SK-N-SH (cell line): Measurements from ENCODE around the gene CDH22. TPM values are rescaled to one million over a fixed set of nuclear protein-coding genes. Genes with fewer than 3 reads are reported as not detected.
A peak's percentile ranks its signal among the peaks of the same experiment; 100 is the strongest.

ENCODE experiments used
- CTCF ChIA-PET: fragments of 300-600, 350-600 bp; formaldehyde crosslinking; extraction: SDS; loops from one replicate; lab custom pipeline; 2021; lab: Yijun Ruan, JAX
- POLR2A ChIA-PET: fragments of 350-600 bp; sonication (Branson Sonifier 250); formaldehyde crosslinking; extraction: SDS; loops from one replicate; lab custom pipeline; 2020; ENCODE audit warnings: antibody characterized with exemption, inconsistent platforms; lab: Yijun Ruan, JAX
- DNase-seq: peaks from one replicate; pipeline ENCODE4 v3.0.0; 2012
- H2AFZ ChIP-seq: fragments of 200-600 bp; sonication (generic); 2 replicates; pipeline ENCODE4 v1.8.1; 2016; ENCODE audit warnings: antibody characterized with exemption, mild to moderate bottlenecking, low read depth
- H3F3A ChIP-seq: fragments of 200-600 bp; sonication (generic); replicated peaks from 2 replicates; pipeline ENCODE3; 2016; ENCODE audit warnings: antibody characterized with exemption, mild to moderate bottlenecking; ENCODE audit not compliant: insufficient read depth
- H3K27ac ChIP-seq, 2 experiments: fragments of 200-500 bp in 1 of 2; fragments of 200-600 bp in 1 of 2; sonication (Bioruptor generic) in 1 of 2; sonication (generic), shearing (Covaris generic) in 1 of 2; 2 replicates each; pipeline versions ENCODE4 v1.5.1 to v1.6.1; 2014 to 2016; ENCODE audit warnings: low read depth in 2 of 2, inconsistent platforms in 1 of 2, low read length in 1 of 2, mild to moderate bottlenecking in 1 of 2, mixed read lengths in 1 of 2
- H3K27me3 ChIP-seq: fragments of 200-600 bp; sonication (generic), shearing (Covaris generic); 2 replicates; pipeline ENCODE4 v1.6.1; 2016; ENCODE audit warnings: mixed run types; ENCODE audit not compliant: insufficient read depth
- H3K36me3 ChIP-seq, 2 experiments: fragments of 200-500 bp in 1 of 2; fragments of 200-600 bp in 1 of 2; sonication (Bioruptor generic) in 1 of 2; sonication (generic) in 1 of 2; replicated peaks in 1 of 2; 2 replicates each; pipeline versions ENCODE3 to v1.5.1; 2014 to 2016; ENCODE audit warnings: low read length in 1 of 2, mild to moderate bottlenecking in 1 of 2; ENCODE audit not compliant: insufficient read depth in 2 of 2, control insufficient read depth in 1 of 2
- H3K4me1 ChIP-seq, 2 experiments: fragments of 200-500 bp in 1 of 2; fragments of 200-600 bp in 1 of 2; sonication (Bioruptor generic) in 1 of 2; sonication (generic), shearing (Covaris generic) in 1 of 2; 2 replicates each; pipeline versions ENCODE4 v1.5.1 to v1.6.1; 2014 to 2016; ENCODE audit warnings: low read depth in 1 of 2, low read length in 1 of 2, mixed run types in 1 of 2; ENCODE audit not compliant: insufficient read depth in 2 of 2, control insufficient read depth in 1 of 2
- H3K4me2 ChIP-seq: fragments of 200-600 bp; sonication (generic), shearing (Covaris generic); 2 replicates; pipeline ENCODE4 v1.6.1; 2017; ENCODE audit warnings: mixed run types
- H3K4me3 ChIP-seq, 2 experiments: fragments of 200-500 bp in 1 of 2; fragments of 200-600 bp in 1 of 2; sonication (Bioruptor generic) in 1 of 2; sonication (generic), shearing (Covaris generic) in 1 of 2; 2 replicates each; pipeline versions ENCODE4 v1.5.1 to v1.8.1; 2014 to 2016; ENCODE audit warnings: low read depth in 2 of 2, inconsistent platforms in 1 of 2, low read length in 1 of 2, mild to moderate bottlenecking in 1 of 2, mixed read lengths in 1 of 2, moderate library complexity in 1 of 2
- H3K79me2 ChIP-seq: fragments of 200-600 bp; sonication (generic); 2 replicates; pipeline ENCODE4 v1.8.1; 2017; ENCODE audit warnings: mild to moderate bottlenecking; ENCODE audit not compliant: insufficient read depth
- H3K9ac ChIP-seq: fragments of 200-600 bp; sonication (generic); 2 replicates; pipeline ENCODE4 v1.6.1; 2017; ENCODE audit warnings: mixed run types
- H3K9me2 ChIP-seq: fragments of 200-600 bp; sonication (generic); 2 replicates; pipeline ENCODE4 v1.6.1; 2017; ENCODE audit warnings: mixed run types
- H3K9me3 ChIP-seq: fragments of 200-600 bp; sonication (generic); 2 replicates; pipeline ENCODE4 v1.6.1; 2017; ENCODE audit warnings: mixed run types, mild to moderate bottlenecking, moderate library complexity
- H4K20me1 ChIP-seq: fragments of 200-600 bp; sonication (generic); 2 replicates; pipeline ENCODE4 v1.6.1; 2017; ENCODE audit warnings: mild to moderate bottlenecking, mixed run types; ENCODE audit not compliant: insufficient read depth
- ELF1 ChIP-seq: IDR thresholded peaks from 2 replicates; pipeline ENCODE4 v1.4.0; 2012
- FOXM1 ChIP-seq: IDR thresholded peaks from 2 replicates; pipeline ENCODE4 v1.4.0; 2012; ENCODE audit warnings: low read depth, mild to moderate bottlenecking
- POLR2AphosphoS5 ChIP-seq: IDR thresholded peaks from 2 replicates; pipeline ENCODE4 v1.6.1; 2012; ENCODE audit warnings: low read depth, low read length
- RFX5 ChIP-seq: IDR thresholded peaks from 2 replicates; pipeline ENCODE4 v1.6.1; 2012; ENCODE audit warnings: mild to moderate bottlenecking, improper control_type of control experiment, low read length
- RXRA ChIP-seq: IDR thresholded peaks from 2 replicates; pipeline ENCODE4 v1.4.0; 2012; ENCODE audit warnings: low read depth, mild to moderate bottlenecking, borderline replicate concordance
- TCF12 ChIP-seq: IDR thresholded peaks from 2 replicates; pipeline ENCODE4 v1.4.0; 2012
- YY1 ChIP-seq: IDR thresholded peaks from 2 replicates; pipeline ENCODE4 v1.4.0; 2012; ENCODE audit warnings: low read depth, mild to moderate bottlenecking
- WGBS: methylation state at CpG from one replicate; pipeline ENCODE4 v1.1.6; 2017; ENCODE audit warnings: low lambda C conversion rate; 5-methylcytosine and 5-hydroxymethylcytosine counted together
- polyA plus RNA-seq, 3 experiments: library from polyadenylated mRNA; depleted of rRNA; stranded (reverse); fragments of >200 nt; gene quantifications; 2 replicates each; pipeline ENCODE4 v1.2.3, GENCODE V29; 2012
- TF ChIP-seq, protein P1 (sequence below): IDR thresholded peaks from 2 replicates; pipeline ENCODE4 v1.4.0; 2012; ENCODE audit warnings: low read depth, borderline replicate concordance
- TF ChIP-seq, protein P2 (sequence below): fragments of 150-350 bp; IDR thresholded peaks from 2 replicates; pipeline ENCODE4 v1.6.1; 2016; ENCODE audit warnings: mild to moderate bottlenecking, low read depth, low read length
- TF ChIP-seq, protein P3 (sequence below): IDR thresholded peaks from 2 replicates; pipeline ENCODE4 v1.4.0; 2012; ENCODE audit warnings: low read depth, borderline replicate concordance
- TF ChIP-seq, protein P4 (sequence below): fragments of 200-600 bp; sonication (generic); IDR thresholded peaks from 2 replicates; pipeline ENCODE4 v1.6.1; 2017; ENCODE audit warnings: antibody characterized with exemption, mild to moderate bottlenecking, moderate library complexity

CDH22 gene
- polyA plus RNA-seq, 1 of the 3 experiments (the other 2 are of a cell fraction): not detected

DNA sequence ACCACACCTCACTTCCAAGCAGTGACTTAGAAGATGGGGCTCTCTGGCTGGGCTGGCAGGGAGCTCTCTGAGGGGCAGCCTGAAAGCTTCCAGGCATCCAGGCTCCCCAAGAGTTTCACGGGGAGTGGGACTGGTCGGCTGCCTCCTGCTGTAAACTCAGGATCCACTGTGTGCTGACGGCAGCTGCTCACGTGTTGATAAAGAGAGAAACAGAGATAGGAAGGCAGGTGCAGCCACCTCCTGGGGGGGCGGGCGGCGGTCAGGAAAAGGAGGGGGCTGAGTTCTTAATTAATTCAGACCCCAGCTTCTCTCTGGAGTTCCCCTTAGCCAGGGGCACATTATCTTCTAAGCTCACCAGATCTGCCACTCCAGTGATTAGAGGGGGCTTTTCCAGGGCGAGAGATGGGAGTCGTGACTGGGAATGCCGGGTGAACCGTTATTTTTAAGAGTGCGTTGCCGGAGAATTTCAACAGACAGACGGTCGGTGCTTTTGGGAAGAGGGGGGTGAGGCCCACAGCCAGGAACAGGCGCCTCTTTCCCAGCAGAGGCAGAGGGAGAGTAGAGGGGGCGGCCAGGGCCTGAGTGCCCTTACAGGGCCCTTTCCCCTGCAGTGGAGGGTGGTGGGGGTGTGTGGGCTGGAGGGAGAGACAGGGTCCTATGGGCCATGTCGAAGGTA, 119.3 kb downstream of the CDH22 start:
- H3K4me2 ChIP-seq: no peak overlapping the region
- POLR2A ChIA-PET: interaction anchor here (1.0 kb wide), 1 partner anchor 49 kb away, joined by 3 read pairs; no protein-coding TSS in a partner anchor
- WGBS: 56% methylated on average over 17 of the region's 18 CpGs

DNA sequence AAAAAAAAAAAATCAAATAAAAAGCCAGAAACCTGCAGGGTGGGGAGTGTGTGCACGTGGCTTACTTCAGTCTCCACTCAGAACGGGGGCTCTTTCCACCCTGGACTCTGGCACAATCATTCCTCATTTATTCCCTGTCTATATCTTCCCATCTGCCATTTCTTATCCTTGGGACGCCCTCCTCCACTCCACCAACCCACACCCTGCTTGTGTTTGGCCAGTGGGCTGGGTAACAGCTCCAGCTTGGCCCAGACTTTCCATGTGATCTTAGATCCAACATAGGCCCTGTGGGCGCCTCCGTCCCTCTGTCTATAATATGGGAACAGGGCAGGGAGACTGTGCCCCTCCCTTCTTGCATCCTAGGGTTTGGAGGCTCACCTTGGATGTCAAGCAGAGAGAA, 122.1 kb downstream of the CDH22 start:
- CTCF ChIA-PET: interaction anchor here (0.8 to 2.9 kb wide), 4 partner anchors 11 to 122 kb away, joined by 3 to 13 read pairs (median 5); no protein-coding TSS in a partner anchor
- TF ChIP-seq, protein P1, sequence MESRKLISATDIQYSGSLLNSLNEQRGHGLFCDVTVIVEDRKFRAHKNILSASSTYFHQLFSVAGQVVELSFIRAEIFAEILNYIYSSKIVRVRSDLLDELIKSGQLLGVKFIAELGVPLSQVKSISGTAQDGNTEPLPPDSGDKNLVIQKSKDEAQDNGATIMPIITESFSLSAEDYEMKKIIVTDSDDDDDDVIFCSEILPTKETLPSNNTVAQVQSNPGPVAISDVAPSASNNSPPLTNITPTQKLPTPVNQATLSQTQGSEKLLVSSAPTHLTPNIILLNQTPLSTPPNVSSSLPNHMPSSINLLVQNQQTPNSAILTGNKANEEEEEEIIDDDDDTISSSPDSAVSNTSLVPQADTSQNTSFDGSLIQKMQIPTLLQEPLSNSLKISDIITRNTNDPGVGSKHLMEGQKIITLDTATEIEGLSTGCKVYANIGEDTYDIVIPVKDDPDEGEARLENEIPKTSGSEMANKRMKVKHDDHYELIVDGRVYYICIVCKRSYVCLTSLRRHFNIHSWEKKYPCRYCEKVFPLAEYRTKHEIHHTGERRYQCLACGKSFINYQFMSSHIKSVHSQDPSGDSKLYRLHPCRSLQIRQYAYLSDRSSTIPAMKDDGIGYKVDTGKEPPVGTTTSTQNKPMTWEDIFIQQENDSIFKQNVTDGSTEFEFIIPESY: no peak
- no peak for TF ChIP-seq YY1
- TF ChIP-seq TCF12: no peak
- TF ChIP-seq, protein P2, sequence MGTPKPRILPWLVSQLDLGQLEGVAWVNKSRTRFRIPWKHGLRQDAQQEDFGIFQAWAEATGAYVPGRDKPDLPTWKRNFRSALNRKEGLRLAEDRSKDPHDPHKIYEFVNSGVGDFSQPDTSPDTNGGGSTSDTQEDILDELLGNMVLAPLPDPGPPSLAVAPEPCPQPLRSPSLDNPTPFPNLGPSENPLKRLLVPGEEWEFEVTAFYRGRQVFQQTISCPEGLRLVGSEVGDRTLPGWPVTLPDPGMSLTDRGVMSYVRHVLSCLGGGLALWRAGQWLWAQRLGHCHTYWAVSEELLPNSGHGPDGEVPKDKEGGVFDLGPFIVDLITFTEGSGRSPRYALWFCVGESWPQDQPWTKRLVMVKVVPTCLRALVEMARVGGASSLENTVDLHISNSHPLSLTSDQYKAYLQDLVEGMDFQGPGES: no peak
- TF ChIP-seq, protein P3, sequence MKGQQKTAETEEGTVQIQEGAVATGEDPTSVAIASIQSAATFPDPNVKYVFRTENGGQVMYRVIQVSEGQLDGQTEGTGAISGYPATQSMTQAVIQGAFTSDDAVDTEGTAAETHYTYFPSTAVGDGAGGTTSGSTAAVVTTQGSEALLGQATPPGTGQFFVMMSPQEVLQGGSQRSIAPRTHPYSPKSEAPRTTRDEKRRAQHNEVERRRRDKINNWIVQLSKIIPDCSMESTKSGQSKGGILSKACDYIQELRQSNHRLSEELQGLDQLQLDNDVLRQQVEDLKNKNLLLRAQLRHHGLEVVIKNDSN: no peak
- TF ChIP-seq, protein P4, sequence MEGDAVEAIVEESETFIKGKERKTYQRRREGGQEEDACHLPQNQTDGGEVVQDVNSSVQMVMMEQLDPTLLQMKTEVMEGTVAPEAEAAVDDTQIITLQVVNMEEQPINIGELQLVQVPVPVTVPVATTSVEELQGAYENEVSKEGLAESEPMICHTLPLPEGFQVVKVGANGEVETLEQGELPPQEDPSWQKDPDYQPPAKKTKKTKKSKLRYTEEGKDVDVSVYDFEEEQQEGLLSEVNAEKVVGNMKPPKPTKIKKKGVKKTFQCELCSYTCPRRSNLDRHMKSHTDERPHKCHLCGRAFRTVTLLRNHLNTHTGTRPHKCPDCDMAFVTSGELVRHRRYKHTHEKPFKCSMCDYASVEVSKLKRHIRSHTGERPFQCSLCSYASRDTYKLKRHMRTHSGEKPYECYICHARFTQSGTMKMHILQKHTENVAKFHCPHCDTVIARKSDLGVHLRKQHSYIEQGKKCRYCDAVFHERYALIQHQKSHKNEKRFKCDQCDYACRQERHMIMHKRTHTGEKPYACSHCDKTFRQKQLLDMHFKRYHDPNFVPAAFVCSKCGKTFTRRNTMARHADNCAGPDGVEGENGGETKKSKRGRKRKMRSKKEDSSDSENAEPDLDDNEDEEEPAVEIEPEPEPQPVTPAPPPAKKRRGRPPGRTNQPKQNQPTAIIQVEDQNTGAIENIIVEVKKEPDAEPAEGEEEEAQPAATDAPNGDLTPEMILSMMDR: no peak
- no peak for TF ChIP-seq FOXM1
- no peak for TF ChIP-seq POLR2AphosphoS5
- no peak for TF ChIP-seq RFX5
- TF ChIP-seq RXRA: no peak
- TF ChIP-seq, all 33 proteins: peak for 0
- Histone ChIP-seq H3F3A (no peaks in the 10 kb centered on the region), H3K4me3 (no peak overlapping the region), H3K4me2 (no peak overlapping the region), H3K79me2 (no peaks in the 10 kb centered on the region), H3K27ac (no peak overlapping the region), H3K9me3 (no peaks in the 10 kb centered on the region), H3K4me1 (peaks cover 0 to 13% of the 10 kb centered on the region in 2 experiments; a peak in 1 of 4 replicates), H3K9me2 (no peaks in the 10 kb centered on the region), H4K20me1 (no peaks in the 10 kb centered on the region), H2AFZ (no peak overlapping the region), H3K36me3 (no peaks in the 10 kb centered on the region), H3K27me3 (0 out of 2 replicates have a peak, but pooled peaks cover 4% of the 10 kb centered on the region), H3K9ac (no peak overlapping the region)
- POLR2A ChIA-PET: no interaction called here
- no peak for DNase-seq
- WGBS: 44% methylated on average over 5 of the region's 5 CpGs

More for the DNA sequence above, 119.3 kb downstream of the CDH22 start:
- CTCF ChIA-PET: interaction anchor here (0.6 to 2.1 kb wide), 6 partner anchors 14 to 219 kb away, joined by 3 to 9 read pairs (median 3); no protein-coding TSS in a partner anchor
- Histone ChIP-seq H3K27me3 (0 out of 2 replicates have a peak, but pooled peaks cover 4% of the 10 kb centered on the region), H3K4me1 (peaks cover 0 to 28% of the 10 kb centered on the region in 2 experiments; a peak in 1 of 4 replicates), H3K9me2 (no peaks in the 10 kb centered on the region), H3K4me3 (no peak overlapping the region), H4K20me1 (no peaks in the 10 kb centered on the region), H3K27ac (peak overlapping the region in 1 of 2 experiments; percentile 54; a peak in 1 of 4 replicates), H3K9ac (no peak overlapping the region), H3K79me2 (no peaks in the 10 kb centered on the region), H3F3A (no peaks in the 10 kb centered on the region), H2AFZ (no peak overlapping the region), H3K36me3 (no peaks in the 10 kb centered on the region), H3K9me3 (no peaks in the 10 kb centered on the region)
- no peak for DNase-seq
- TF ChIP-seq ELF1 (no peak), YY1 (no peak), FOXM1 (no peak)
- TF ChIP-seq, protein P3: no peak
